OCI-LY7 (cell line): ENCODE results near the gene ATAD3C.

Source experiments
- EZH2phosphoT487 ChIP-seq: fragments of 200-600 bp; sonication (generic); IDR thresholded peaks from 2 replicates; pipeline ENCODE4 v1.6.1; 2018; ENCODE audit warnings: low read depth, borderline replicate concordance, mild to moderate bottlenecking, mixed run types, antibody characterized with exemption, low read length, moderate library complexity, mixed read lengths
- TF ChIP-seq, protein P1 (sequence below): fragments of 200-600 bp; sonication (generic); conservative IDR thresholded peaks from 2 replicates; pipeline ENCODE4 v1.5.1; 2014; ENCODE audit warnings: mild to moderate bottlenecking, antibody characterized with exemption, low read length, moderate library complexity, mixed read lengths

DNA sequence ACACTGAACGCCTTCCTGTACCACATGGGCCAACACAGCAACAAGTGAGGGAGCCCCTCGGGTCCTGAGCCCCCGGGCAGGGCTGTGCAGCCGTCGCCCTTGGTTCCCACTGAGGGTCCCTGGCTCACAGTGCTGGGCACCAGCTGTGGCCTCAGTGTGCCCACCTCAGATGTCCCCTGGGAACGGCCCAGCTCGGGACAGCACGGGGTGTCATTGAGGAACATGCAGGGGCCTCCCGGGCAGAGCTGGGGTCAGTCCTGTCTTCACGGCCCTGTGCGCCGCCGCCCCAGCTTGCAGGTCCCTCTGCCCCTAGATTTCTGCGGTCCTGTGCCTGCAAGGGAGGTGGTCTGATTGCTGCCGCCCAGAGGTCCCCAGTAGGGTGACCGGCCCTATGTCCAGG lies 39.7 kb downstream of the ATAD3C start:
- TF ChIP-seq, protein P1, sequence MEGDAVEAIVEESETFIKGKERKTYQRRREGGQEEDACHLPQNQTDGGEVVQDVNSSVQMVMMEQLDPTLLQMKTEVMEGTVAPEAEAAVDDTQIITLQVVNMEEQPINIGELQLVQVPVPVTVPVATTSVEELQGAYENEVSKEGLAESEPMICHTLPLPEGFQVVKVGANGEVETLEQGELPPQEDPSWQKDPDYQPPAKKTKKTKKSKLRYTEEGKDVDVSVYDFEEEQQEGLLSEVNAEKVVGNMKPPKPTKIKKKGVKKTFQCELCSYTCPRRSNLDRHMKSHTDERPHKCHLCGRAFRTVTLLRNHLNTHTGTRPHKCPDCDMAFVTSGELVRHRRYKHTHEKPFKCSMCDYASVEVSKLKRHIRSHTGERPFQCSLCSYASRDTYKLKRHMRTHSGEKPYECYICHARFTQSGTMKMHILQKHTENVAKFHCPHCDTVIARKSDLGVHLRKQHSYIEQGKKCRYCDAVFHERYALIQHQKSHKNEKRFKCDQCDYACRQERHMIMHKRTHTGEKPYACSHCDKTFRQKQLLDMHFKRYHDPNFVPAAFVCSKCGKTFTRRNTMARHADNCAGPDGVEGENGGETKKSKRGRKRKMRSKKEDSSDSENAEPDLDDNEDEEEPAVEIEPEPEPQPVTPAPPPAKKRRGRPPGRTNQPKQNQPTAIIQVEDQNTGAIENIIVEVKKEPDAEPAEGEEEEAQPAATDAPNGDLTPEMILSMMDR = no peak
- TF ChIP-seq EZH2phosphoT487 = no peak
